H1 (cell line): ENCODE data around the gene HELT. TPM values are rescaled to one million over a fixed set of nuclear protein-coding genes. Genes with fewer than 3 reads are reported as not detected.
A peak's percentile ranks its signal among the peaks of the same experiment; 100 is the strongest.

Source experiments
- CTCF ChIA-PET: fragments of 300-600 bp; sonication (Branson Sonifier 250); formaldehyde crosslinking; loops from one replicate; lab custom pipeline; 2021; ENCODE audit not compliant: partially characterized antibody; lab: Charles Lee
- POLR2A ChIA-PET: fragments of 300-600 bp; sonication (Branson Sonifier 250); formaldehyde crosslinking; loops from one replicate; lab custom pipeline; 2021; ENCODE audit warnings: inconsistent platforms; ENCODE audit not compliant: partially characterized antibody; lab: Charles Lee
- DNase-seq, 2 experiments: peaks; one replicate each; pipeline versions ENCODE4 v3.0.0 to v3.0.0-alpha.2; 2010 to 2022; ENCODE audit warnings: low spot score in 2 of 2, low read depth in 1 of 2, mixed read lengths in 1 of 2
- FAIRE-seq: peaks from 2 replicates; lab custom pipeline; 2011; peaks lifted over from hg19 to GRCh38; lab: Jason Lieb, UNC
- H2AFZ ChIP-seq: 2 replicates; pipeline ENCODE4 v1.8.1; 2012; ENCODE audit warnings: low read length, inconsistent platforms
- H2AK5ac ChIP-seq: 2 replicates; pipeline ENCODE4 v1.6.1; 2013; ENCODE audit warnings: low read depth, low read length
- H2BK120ac ChIP-seq: replicated peaks from 2 replicates; pipeline ENCODE3; 2013; ENCODE audit warnings: low read depth, low read length, inconsistent platforms
- H2BK12ac ChIP-seq: 2 replicates; pipeline ENCODE4 v1.6.1; 2013; ENCODE audit warnings: low read depth, low read length
- H2BK15ac ChIP-seq: 2 replicates; pipeline ENCODE4 v1.6.1; 2013; ENCODE audit warnings: low read length
- H2BK20ac ChIP-seq: 2 replicates; pipeline ENCODE4 v1.6.1; 2013; ENCODE audit warnings: low read length
- H2BK5ac ChIP-seq: 2 replicates; pipeline ENCODE4 v1.6.1; 2013; ENCODE audit warnings: low read depth, low read length
- H3K14ac ChIP-seq: 2 replicates; pipeline ENCODE4 v1.6.1; 2013; ENCODE audit warnings: inconsistent platforms; ENCODE audit not compliant: insufficient read length
- H3K18ac ChIP-seq: 2 replicates; pipeline ENCODE4 v1.6.1; 2013; ENCODE audit warnings: low read length; ENCODE audit errors: extremely low read depth
- H3K23ac ChIP-seq: 2 replicates; pipeline ENCODE4 v1.6.1; 2013; ENCODE audit warnings: inconsistent platforms; ENCODE audit not compliant: insufficient read length
- H3K23me2 ChIP-seq: 2 replicates; pipeline ENCODE4 v1.6.1; 2013; ENCODE audit warnings: low read depth, low read length
- H3K27ac ChIP-seq: 2 replicates; pipeline ENCODE4 v1.6.1; 2011; ENCODE audit warnings: low read depth, low read length, inconsistent platforms
- H3K27me3 ChIP-seq, 4 experiments: replicated peaks in 1 of 4; 1 replicate in 1 of 4; 2 replicates in 3 of 4; pipeline versions ENCODE4 v1.6.1 to v1.8.1; 2011 to 2013; ENCODE audit warnings: low read length in 3 of 4, mild to moderate bottlenecking in 3 of 4, inconsistent platforms in 2 of 4, mixed read lengths in 2 of 4, moderate library complexity in 1 of 4; ENCODE audit not compliant: control insufficient read depth in 3 of 4, insufficient read depth in 3 of 4; ENCODE audit errors: extremely low read depth in 1 of 4
- H3K36me3 ChIP-seq, 4 experiments: 2 replicates each; pipeline versions ENCODE4 v1.6.1 to v1.8.1; 2011 to 2013; ENCODE audit warnings: mild to moderate bottlenecking in 4 of 4, low read length in 3 of 4, moderate library complexity in 2 of 4, control low read depth in 1 of 4, inconsistent platforms in 1 of 4; ENCODE audit not compliant: insufficient read depth in 4 of 4, control insufficient read depth in 2 of 4
- H3K4ac ChIP-seq: replicated peaks from 2 replicates; pipeline ENCODE3; 2013; ENCODE audit warnings: low read length, low read depth, mixed read lengths, inconsistent platforms; ENCODE audit not compliant: insufficient read length
- H3K4me1 ChIP-seq, 4 experiments: replicated peaks in 1 of 4; 1 replicate in 1 of 4; 2 replicates in 3 of 4; pipeline versions ENCODE4 v1.6.1 to v1.8.1; 2011 to 2013; ENCODE audit warnings: low read length in 3 of 4, inconsistent platforms in 2 of 4, mixed read lengths in 1 of 4; ENCODE audit not compliant: insufficient read depth in 4 of 4, control insufficient read depth in 3 of 4
- H3K4me2 ChIP-seq, 2 experiments: 2 replicates each; pipeline versions ENCODE4 v1.6.1 to v1.8.1; 2011 to 2013; ENCODE audit warnings: low read depth in 2 of 2, low read length in 2 of 2, control low read depth in 1 of 2, inconsistent platforms in 1 of 2, mild to moderate bottlenecking in 1 of 2; ENCODE audit not compliant: insufficient read depth in 1 of 2
- H3K4me3 ChIP-seq, 4 experiments: fragments of 200-600, 300-600 bp in 1 of 4; sonication (generic), shearing (Covaris generic), sonication (Bioruptor Twin) in 1 of 4; 2 replicates each; pipeline versions ENCODE4 v1.5.1 to v1.8.1; 2011 to 2016; ENCODE audit warnings: low read length in 4 of 4, low read depth in 3 of 4, control low read depth in 2 of 4, inconsistent platforms in 2 of 4, mild to moderate bottlenecking in 2 of 4, mixed read lengths in 1 of 4, moderate library complexity in 1 of 4; ENCODE audit not compliant: insufficient read depth in 2 of 4; ENCODE audit errors: extremely low read depth in 1 of 4
- H3K56ac ChIP-seq: replicated peaks from 2 replicates; pipeline ENCODE3; 2013; ENCODE audit warnings: low read depth, mild to moderate bottlenecking, mixed read lengths, low read length, inconsistent platforms; ENCODE audit not compliant: insufficient read length
- H3K79me1 ChIP-seq: 2 replicates; pipeline ENCODE4 v1.6.1; 2013; ENCODE audit warnings: low read depth, low read length, control low read depth
- H3K79me2 ChIP-seq, 2 experiments: 2 replicates each; pipeline versions ENCODE4 v1.6.1 to v1.8.1; 2012 to 2013; ENCODE audit warnings: low read length in 2 of 2, mild to moderate bottlenecking in 2 of 2, inconsistent platforms in 1 of 2; ENCODE audit not compliant: insufficient read depth in 2 of 2, control insufficient read depth in 1 of 2
- H3K9ac ChIP-seq, 4 experiments: replicated peaks in 1 of 4; 1 replicate in 1 of 4; 2 replicates in 3 of 4; pipeline versions ENCODE4 v1.6.1 to v1.8.1; 2011 to 2013; ENCODE audit warnings: low read depth in 3 of 4, low read length in 3 of 4, control low read depth in 2 of 4, mild to moderate bottlenecking in 2 of 4, moderate library complexity in 2 of 4, inconsistent platforms in 1 of 4; ENCODE audit errors: extremely low read depth in 1 of 4
- H3K9me3 ChIP-seq, 2 experiments: 2 replicates each; pipeline versions ENCODE4 v1.6.1 to v1.8.1; 2012 to 2013; ENCODE audit warnings: mild to moderate bottlenecking in 2 of 2, moderate library complexity in 2 of 2, control low read depth in 1 of 2, inconsistent platforms in 1 of 2, low read depth in 1 of 2, low read length in 1 of 2, mixed read lengths in 1 of 2; ENCODE audit not compliant: insufficient read depth in 2 of 2
- H4K20me1 ChIP-seq, 2 experiments: replicated peaks in 1 of 2; 2 replicates each; pipeline versions ENCODE3 to v1.8.1; 2011 to 2013; ENCODE audit warnings: inconsistent platforms in 2 of 2, low read length in 2 of 2, mild to moderate bottlenecking in 1 of 2; ENCODE audit not compliant: insufficient read depth in 2 of 2, control insufficient read depth in 1 of 2
- H4K5ac ChIP-seq: 2 replicates; pipeline ENCODE4 v1.6.1; 2013; ENCODE audit warnings: low read length, low read depth, mixed read lengths, inconsistent platforms; ENCODE audit not compliant: insufficient read length
- H4K8ac ChIP-seq: 2 replicates; pipeline ENCODE4 v1.8.0; 2013; ENCODE audit warnings: mild to moderate bottlenecking, moderate library complexity, low read length, inconsistent platforms; ENCODE audit not compliant: insufficient read depth; ENCODE audit errors: extremely low read depth
- H4K91ac ChIP-seq: replicated peaks from 2 replicates; pipeline ENCODE3; 2013; ENCODE audit warnings: low read length, mixed read lengths, inconsistent platforms; ENCODE audit not compliant: insufficient read length
- EP300 ChIP-seq, 2 experiments: IDR thresholded peaks; 1 replicate in 1 of 2; 2 replicates in 1 of 2; pipeline ENCODE4 v1.6.1; 2011 to 2012; ENCODE audit warnings: low read depth in 2 of 2, low read length in 2 of 2, mild to moderate bottlenecking in 2 of 2, borderline replicate concordance in 1 of 2, inconsistent platforms in 1 of 2, moderate library complexity in 1 of 2
- JUND ChIP-seq: IDR thresholded peaks from 2 replicates; pipeline ENCODE4 v1.6.1; 2011; ENCODE audit warnings: mild to moderate bottlenecking, improper control_type of control experiment, low read length
- WGBS, 2 experiments: shearing (Covaris generic) in 1 of 2; methylation state at CpG; one replicate each; pipeline versions ENCODE4 v1.1.6 to v1.1.7; 2013 to 2015; ENCODE audit warnings: low lambda C conversion rate in 2 of 2, mixed read lengths in 2 of 2, inconsistent platforms in 1 of 2, low coverage in 1 of 2, missing lambda C conversion rate in 1 of 2; ENCODE audit not compliant: insufficient replicate concordance in 2 of 2, insufficient coverage in 1 of 2, insufficient read length in 1 of 2; ENCODE audit errors: extremely low coverage in 1 of 2, missing lambda C conversion rate in 1 of 2; 5-methylcytosine and 5-hydroxymethylcytosine counted together
- polyA plus RNA-seq, 7 experiments: library from polyadenylated mRNA; depleted of rRNA in 3 of 7; stranded (reverse) in 5 of 7; unstranded in 2 of 7; fragments of >200 nt in 5 of 7; fragments of 200-250 nt in 2 of 7; gene quantifications; 1 replicate in 5 of 7; 2 replicates in 1 of 7; 4 replicates in 1 of 7; pipeline versions ENCODE4 v1.2.1 to v1.2.3, GENCODE V29; 2011 to 2013; ENCODE audit warnings: missing spikeins in 2 of 7, mixed read lengths in 2 of 7
- total RNA-seq: library from RNA; stranded (reverse); fragmentation: NEBNext Ultra II Directional; extraction: Animal tissue kit (Norgen Biotek cat#: 25700); gene quantifications from 2 replicates; pipeline ENCODE4 v1.2.1, GENCODE V29; 2021

HELT gene
- total and polyA plus RNA-seq, 2 of the 8 experiments (the other 6 are each of a cell fraction or from before 2014, with no cell fraction given), result 0.32 to 0.35 TPM

DNA sequence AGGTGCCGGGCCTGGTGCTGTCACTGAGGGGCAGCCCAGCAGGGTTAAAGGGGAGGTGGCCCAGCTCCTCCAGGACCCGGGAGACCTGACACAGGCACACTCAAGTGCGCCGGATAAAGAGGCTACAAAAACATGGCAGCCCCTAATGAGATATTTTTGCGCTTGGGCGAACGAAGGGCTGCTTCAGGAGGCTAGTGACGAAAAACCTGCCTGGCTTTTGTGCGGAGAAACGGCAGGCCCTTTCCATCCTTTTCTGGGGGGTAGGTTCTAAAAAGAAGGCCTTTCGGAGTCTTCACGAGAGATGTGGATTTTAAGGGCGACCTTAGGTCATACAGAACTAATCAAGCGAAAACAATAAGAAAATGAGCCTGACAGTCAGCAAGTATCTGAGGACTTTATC, 35.5 kb downstream of the HELT start:
- H3K79me1 ChIP-seq, result no peaks in the 10 kb centered on the region
- FAIRE-seq (no peak), DNase-seq (no peak)
- no peak overlapping the region for H3K27ac ChIP-seq
- peaks cover 3 to 14% (median 8%) of the 10 kb centered on the region in 4 experiments; a peak in 5 of 7 replicates for H3K4me1 ChIP-seq
- H3K56ac ChIP-seq, result no peak overlapping the region
- no peak overlapping the region for H2AK5ac ChIP-seq
- H3K79me2 ChIP-seq, result no peaks in the 10 kb centered on the region
- no peak overlapping the region for H3K9ac ChIP-seq
- H4K20me1 ChIP-seq, result no peaks in the 10 kb centered on the region
- H4K91ac ChIP-seq, result no peak overlapping the region
- no peak overlapping the region for H4K5ac ChIP-seq
- H2BK15ac ChIP-seq, result no peak overlapping the region
- H3K23me2 ChIP-seq, result no peaks in the 10 kb centered on the region
- H2BK120ac ChIP-seq, result no peak overlapping the region
- 86% methylated on average over 14 of the region's 14 CpGs; no CpG with 5 or more reads in 1 of the 2 experiments for WGBS, 2 experiments
- no peak overlapping the region for H2BK5ac ChIP-seq
- no peak overlapping the region; the same call in 1 of the 2 replicates for H2BK20ac ChIP-seq
- H3K9me3 ChIP-seq, result peaks cover 15 to 17% of the 10 kb centered on the region in 2 experiments
- TF ChIP-seq JUND (no peak), EP300 (IDR thresholded peaks at IDR 0.05; ENCODE audit: borderline replicate concordance in 1 of 2, low read depth in 2 of 2, low read length in 2 of 2) (no peak)
- H3K4me2 ChIP-seq, result peak overlapping the region in 1 of 2 experiments; percentile 41; a peak in 1 of 4 replicates
- H3K4me3 ChIP-seq, result no peak overlapping the region
- ChIA-PET CTCF (interaction anchor here (1.0 to 1.2 kb wide), 2 partner anchors 13 to 38 kb away, joined by 3 read pairs; no protein-coding TSS in a partner anchor), POLR2A (no interaction called here)
- no peak overlapping the region; the same call in 1 of the 2 replicates for H3K18ac ChIP-seq
- H3K27me3 ChIP-seq, result no peaks in the 10 kb centered on the region
- no peaks in the 10 kb centered on the region for H3K36me3 ChIP-seq
- H3K4ac ChIP-seq, result no peak overlapping the region
- no peak overlapping the region for H2AFZ ChIP-seq
- no peak overlapping the region for H4K8ac ChIP-seq
- no peak overlapping the region for H2BK12ac ChIP-seq
- no peak overlapping the region for H3K23ac ChIP-seq
- H3K14ac ChIP-seq, result no peak overlapping the region
